Hepatocyte (in vitro differentiated cells): Measurements from ENCODE around the gene CASKIN1. TPM values are rescaled to one million over a fixed set of nuclear protein-coding genes. Genes with fewer than 3 reads are reported as not detected.

Experiments
- DNase-seq: peaks from one replicate; pipeline ENCODE4 v3.0.0-alpha.2; 2016; ENCODE audit warnings: low spot score
- H2AFZ ChIP-seq: fragments of 200-600 bp; sonication (generic); 2 replicates; pipeline ENCODE4 v1.6.0; 2016; ENCODE audit warnings: antibody characterized with exemption, mild to moderate bottlenecking
- H3K27ac ChIP-seq: fragments of 200-600 bp; sonication (generic); 2 replicates; pipeline ENCODE4 v1.5.1; 2016; ENCODE audit warnings: mild to moderate bottlenecking
- H3K27me3 ChIP-seq: fragments of 200-600 bp; sonication (generic); 2 replicates; pipeline ENCODE4 v1.6.1; 2016
- H3K36me3 ChIP-seq: fragments of 200-600 bp; sonication (generic); replicated peaks from 2 replicates; pipeline ENCODE4 v1.5.1; 2016; ENCODE audit warnings: low read depth; ENCODE audit not compliant: insufficient read depth
- H3K4me1 ChIP-seq: fragments of 200-600 bp; sonication (generic); 2 replicates; pipeline ENCODE4 v1.5.1; 2016; ENCODE audit warnings: mild to moderate bottlenecking, moderate library complexity; ENCODE audit not compliant: insufficient read depth
- H3K4me2 ChIP-seq: fragments of 200-600 bp; sonication (generic); 2 replicates; pipeline ENCODE4 v1.6.0; 2016
- H3K4me3 ChIP-seq: fragments of 200-600 bp; sonication (generic); 2 replicates; pipeline ENCODE4 v1.5.1; 2016; ENCODE audit warnings: mild to moderate bottlenecking
- H3K79me2 ChIP-seq: fragments of 200-600 bp; sonication (generic); 2 replicates; pipeline ENCODE4 v1.6.0; 2017; ENCODE audit warnings: mild to moderate bottlenecking
- H3K9me2 ChIP-seq: fragments of 200-600 bp; sonication (generic); replicated peaks from 2 replicates; pipeline ENCODE4 v1.6.0; 2017; ENCODE audit warnings: mild to moderate bottlenecking; ENCODE audit not compliant: insufficient read depth
- H3K9me3 ChIP-seq: fragments of 200-600 bp; sonication (generic); 2 replicates; pipeline ENCODE4 v1.5.1; 2016; ENCODE audit warnings: low read depth, mild to moderate bottlenecking
- H4K20me1 ChIP-seq: fragments of 200-600 bp; sonication (generic); 2 replicates; pipeline ENCODE4 v1.6.0; 2016; ENCODE audit warnings: mild to moderate bottlenecking; ENCODE audit not compliant: insufficient read depth, poor library complexity, severe bottlenecking
- EZH2 ChIP-seq: fragments of 200-600 bp; sonication (generic); IDR thresholded peaks from 2 replicates; pipeline ENCODE4 v1.6.1; 2016; ENCODE audit warnings: antibody characterized with exemption, mild to moderate bottlenecking, borderline replicate concordance
- EZH2phosphoT487 ChIP-seq: fragments of 200-600 bp; sonication (generic); IDR thresholded peaks from one replicate; pipeline ENCODE4 v1.6.1; 2018; ENCODE audit warnings: antibody characterized with exemption, mild to moderate bottlenecking, low read depth, moderate library complexity; ENCODE audit not compliant: unreplicated experiment, severe bottlenecking
- WGBS: methylation state at CpG from one replicate; pipeline ENCODE4 v1.1.6; 2016; ENCODE audit warnings: low lambda C conversion rate; ENCODE audit errors: missing lambda C conversion rate; 5-methylcytosine and 5-hydroxymethylcytosine counted together
- polyA plus RNA-seq: library from polyadenylated mRNA; unstranded; fragments of >200 nt; fragmentation: Nextera tagmentation; extraction: Ambion mirVana; gene quantifications from 2 replicates; pipeline ENCODE4 v1.2.1, GENCODE V29; 2016
- total RNA-seq: library from RNA; depleted of rRNA; stranded (reverse); fragments of >200 nt; gene quantifications from 2 replicates; pipeline ENCODE4 v1.2.3, GENCODE V29; 2014
- TF ChIP-seq, protein P1 (sequence below): fragments of 200-600 bp; sonication (generic); IDR thresholded peaks from 2 replicates; pipeline ENCODE4 v1.5.1; 2016; ENCODE audit warnings: antibody characterized with exemption, mild to moderate bottlenecking; ENCODE audit not compliant: poor library complexity

CASKIN1 gene
- total and polyA plus RNA-seq, 2 experiments from 2014 or later, result 0.47 to 1.7 TPM

DNA sequence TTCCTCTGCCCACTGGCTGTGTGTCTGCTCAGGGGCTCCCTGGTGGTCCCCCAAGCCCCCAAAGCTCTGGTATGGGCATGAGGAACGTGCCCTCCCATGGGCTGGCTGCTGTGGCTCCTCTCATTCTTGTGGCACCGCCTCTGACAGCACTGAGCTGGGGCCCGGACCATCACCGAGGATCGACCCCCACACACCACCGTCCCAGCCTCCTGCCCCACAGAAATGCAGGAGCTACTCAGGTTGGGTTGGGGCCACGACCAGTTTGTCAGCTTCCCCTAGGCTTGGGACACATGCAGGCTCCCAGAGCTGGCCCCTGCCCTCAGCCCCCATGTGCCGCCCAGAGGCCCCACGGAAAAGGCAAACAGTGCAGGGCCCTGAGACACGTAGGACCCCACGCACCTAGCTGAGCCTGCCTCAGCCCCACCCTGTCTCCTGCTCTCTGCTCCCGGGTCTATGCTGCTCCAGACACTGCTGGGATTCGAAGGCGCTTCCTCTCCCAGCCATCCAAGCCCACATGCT, 3.3 kb upstream of the CASKIN1 start:
- H3K9me2 ChIP-seq, result no peaks in the 10 kb centered on the region
- H4K20me1 ChIP-seq, result no peaks in the 10 kb centered on the region
- 76% methylated on average over 14 of the region's 14 CpGs for WGBS
- peaks cover 10% of the 10 kb centered on the region for H3K4me1 ChIP-seq
- no peak overlapping the region for H2AFZ ChIP-seq
- H3K4me3 ChIP-seq, result no peak overlapping the region
- no peak for DNase-seq
- no peak overlapping the region for H3K4me2 ChIP-seq
- H3K79me2 ChIP-seq, result no peaks in the 10 kb centered on the region
- no peak for TF ChIP-seq EZH2
- TF ChIP-seq, protein P1, sequence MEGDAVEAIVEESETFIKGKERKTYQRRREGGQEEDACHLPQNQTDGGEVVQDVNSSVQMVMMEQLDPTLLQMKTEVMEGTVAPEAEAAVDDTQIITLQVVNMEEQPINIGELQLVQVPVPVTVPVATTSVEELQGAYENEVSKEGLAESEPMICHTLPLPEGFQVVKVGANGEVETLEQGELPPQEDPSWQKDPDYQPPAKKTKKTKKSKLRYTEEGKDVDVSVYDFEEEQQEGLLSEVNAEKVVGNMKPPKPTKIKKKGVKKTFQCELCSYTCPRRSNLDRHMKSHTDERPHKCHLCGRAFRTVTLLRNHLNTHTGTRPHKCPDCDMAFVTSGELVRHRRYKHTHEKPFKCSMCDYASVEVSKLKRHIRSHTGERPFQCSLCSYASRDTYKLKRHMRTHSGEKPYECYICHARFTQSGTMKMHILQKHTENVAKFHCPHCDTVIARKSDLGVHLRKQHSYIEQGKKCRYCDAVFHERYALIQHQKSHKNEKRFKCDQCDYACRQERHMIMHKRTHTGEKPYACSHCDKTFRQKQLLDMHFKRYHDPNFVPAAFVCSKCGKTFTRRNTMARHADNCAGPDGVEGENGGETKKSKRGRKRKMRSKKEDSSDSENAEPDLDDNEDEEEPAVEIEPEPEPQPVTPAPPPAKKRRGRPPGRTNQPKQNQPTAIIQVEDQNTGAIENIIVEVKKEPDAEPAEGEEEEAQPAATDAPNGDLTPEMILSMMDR, result no peak
- TF ChIP-seq EZH2phosphoT487, result no peak
- H3K36me3 ChIP-seq, result no peaks in the 10 kb centered on the region
- no peak overlapping the region for H3K27ac ChIP-seq
- H3K27me3 ChIP-seq, result peaks cover 23% of the 10 kb centered on the region
- no peaks in the 10 kb centered on the region for H3K9me3 ChIP-seq

DNA sequence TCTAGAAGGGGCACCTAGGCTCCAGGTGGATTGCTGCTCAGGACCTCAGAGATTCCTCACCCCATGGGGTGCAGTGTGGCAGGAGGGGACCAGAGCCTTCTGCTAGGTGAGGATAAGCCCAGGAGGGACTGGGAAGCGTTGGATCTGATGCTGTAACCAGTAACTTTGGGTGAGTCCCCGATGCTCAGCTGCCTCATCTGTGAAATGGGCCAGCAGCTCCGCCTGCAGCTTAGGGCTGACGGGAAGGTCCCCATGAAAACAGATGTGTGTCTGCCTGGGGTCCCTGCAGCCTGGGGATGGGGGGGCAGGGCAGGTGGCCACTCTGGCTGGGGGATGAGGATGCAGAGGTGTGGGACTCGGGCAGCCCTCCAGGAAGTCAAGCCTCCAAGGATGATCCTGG, 2.7 kb upstream of the CASKIN1 start:
- Histone ChIP-seq H3K9me2 (no peaks in the 10 kb centered on the region), H3K4me3 (no peak overlapping the region), H3K27me3 (peaks cover 23% of the 10 kb centered on the region), H3K79me2 (no peaks in the 10 kb centered on the region), H3K27ac (no peak overlapping the region), H2AFZ (no peak overlapping the region), H3K36me3 (no peaks in the 10 kb centered on the region), H3K9me3 (no peaks in the 10 kb centered on the region), H3K4me1 (peaks cover 10% of the 10 kb centered on the region), H4K20me1 (no peaks in the 10 kb centered on the region), H3K4me2 (no peak overlapping the region)
- 93% methylated on average over 5 of the region's 5 CpGs for WGBS
- DNase-seq, result no peak
- TF ChIP-seq, protein P1, result no peak
- no peak for TF ChIP-seq EZH2
- no peak for TF ChIP-seq EZH2phosphoT487

DNA sequence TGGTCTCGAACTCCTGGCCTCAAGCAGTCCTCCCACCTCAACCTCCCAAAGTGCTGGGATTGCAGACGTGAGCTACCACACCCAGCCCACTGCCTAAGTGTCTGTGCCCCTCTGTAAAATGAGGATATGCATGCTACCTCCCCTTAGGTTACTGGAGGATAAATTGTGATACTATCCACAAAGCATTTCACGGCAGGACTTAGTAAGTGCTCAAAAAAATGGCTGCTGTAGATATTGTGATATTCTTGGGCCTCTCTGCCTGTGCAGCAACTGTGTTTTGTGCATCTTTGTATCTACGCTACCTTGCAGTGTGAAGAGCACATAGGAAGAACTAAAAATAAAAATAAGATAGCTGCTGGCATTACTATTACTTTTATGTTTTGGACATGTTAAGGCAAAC, 1.9 kb upstream of the CASKIN1 start:
- no peak overlapping the region for H3K4me3 ChIP-seq
- no peaks in the 10 kb centered on the region for H4K20me1 ChIP-seq
- no peaks in the 10 kb centered on the region for H3K9me3 ChIP-seq
- H2AFZ ChIP-seq, result no peak overlapping the region
- H3K27me3 ChIP-seq, result peaks cover 23% of the 10 kb centered on the region
- H3K4me2 ChIP-seq, result no peak overlapping the region
- no peak overlapping the region for H3K27ac ChIP-seq
- no peak for DNase-seq
- H3K9me2 ChIP-seq, result no peaks in the 10 kb centered on the region
- 70% methylated on average over 4 of the region's 4 CpGs for WGBS
- H3K36me3 ChIP-seq, result no peaks in the 10 kb centered on the region
- H3K4me1 ChIP-seq, result peaks cover 10% of the 10 kb centered on the region
- TF ChIP-seq EZH2 (no peak), EZH2phosphoT487 (no peak)
- TF ChIP-seq, protein P1, result no peak
- no peaks in the 10 kb centered on the region for H3K79me2 ChIP-seq

DNA sequence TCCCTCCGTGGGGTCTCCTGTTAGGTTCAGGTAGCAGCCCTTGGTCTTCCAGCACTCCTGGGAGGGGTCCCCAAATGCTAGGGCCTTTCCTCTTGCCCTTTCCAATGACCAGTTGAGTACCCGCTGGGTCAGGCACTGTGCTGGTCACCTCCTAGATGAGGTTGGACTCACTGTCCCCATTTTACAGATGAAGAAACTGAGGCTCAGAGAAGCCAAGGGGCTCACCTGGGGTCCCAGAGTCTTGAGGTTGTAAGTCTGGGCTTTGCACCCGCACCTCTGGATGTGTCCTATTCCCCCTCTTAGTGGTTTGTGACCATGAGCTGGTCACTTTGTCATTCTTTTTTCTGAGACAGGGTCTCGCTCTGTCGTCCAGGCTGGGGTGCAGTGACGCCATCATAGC, 1.4 kb upstream of the CASKIN1 start:
- WGBS, result 83% methylated on average over 6 of the region's 6 CpGs
- Histone ChIP-seq H3K4me1 (peaks cover 10% of the 10 kb centered on the region), H3K27ac (no peak overlapping the region), H4K20me1 (no peaks in the 10 kb centered on the region), H3K36me3 (no peaks in the 10 kb centered on the region), H3K79me2 (no peaks in the 10 kb centered on the region), H3K4me2 (no peak overlapping the region), H2AFZ (no peak overlapping the region), H3K9me3 (no peaks in the 10 kb centered on the region), H3K27me3 (peaks cover 23% of the 10 kb centered on the region), H3K4me3 (no peak overlapping the region), H3K9me2 (no peaks in the 10 kb centered on the region)
- TF ChIP-seq EZH2phosphoT487, result no peak
- TF ChIP-seq, protein P1, result no peak
- TF ChIP-seq EZH2, result no peak
- DNase-seq, result no peak
